IPS DF 6.9 (cell line): ENCODE results near the gene SLC28A1.

ENCODE experiments used
- DNase-seq: peaks from one replicate; pipeline ENCODE4 v3.0.0-alpha.2; 2013; ENCODE audit warnings: low read depth, low spot score
- H3K27ac ChIP-seq: one replicate; pipeline ENCODE4 v1.5.1; 2013; ENCODE audit warnings: low read length, control low read depth
- H3K27me3 ChIP-seq: 2 replicates; pipeline ENCODE4 v1.6.1; 2013; ENCODE audit warnings: mild to moderate bottlenecking, low read length; ENCODE audit not compliant: control insufficient read depth, insufficient read depth
- H3K36me3 ChIP-seq: 2 replicates; pipeline ENCODE4 v1.6.1; 2013; ENCODE audit warnings: low read length; ENCODE audit not compliant: control insufficient read depth, insufficient read depth
- H3K4me1 ChIP-seq: 2 replicates; pipeline ENCODE4 v1.6.1; 2013; ENCODE audit warnings: low read length; ENCODE audit not compliant: control insufficient read depth, insufficient read depth
- H3K4me3 ChIP-seq: 2 replicates; pipeline ENCODE4 v1.5.1; 2013; ENCODE audit warnings: mild to moderate bottlenecking, low read length
- H3K9me3 ChIP-seq: 2 replicates; pipeline ENCODE4 v1.6.1; 2013; ENCODE audit warnings: low read length, inconsistent platforms; ENCODE audit not compliant: control insufficient read depth, insufficient read depth
- WGBS: extraction: QIAGEN DNeasy Blood & Tissue Kit; methylation state at CpG from one replicate; pipeline ENCODE4 v1.1.7; 2013; ENCODE audit warnings: mixed read lengths, missing lambda C conversion rate; ENCODE audit not compliant: insufficient read length, insufficient coverage; 5-methylcytosine and 5-hydroxymethylcytosine counted together

Gene SLC28A1

DNA sequence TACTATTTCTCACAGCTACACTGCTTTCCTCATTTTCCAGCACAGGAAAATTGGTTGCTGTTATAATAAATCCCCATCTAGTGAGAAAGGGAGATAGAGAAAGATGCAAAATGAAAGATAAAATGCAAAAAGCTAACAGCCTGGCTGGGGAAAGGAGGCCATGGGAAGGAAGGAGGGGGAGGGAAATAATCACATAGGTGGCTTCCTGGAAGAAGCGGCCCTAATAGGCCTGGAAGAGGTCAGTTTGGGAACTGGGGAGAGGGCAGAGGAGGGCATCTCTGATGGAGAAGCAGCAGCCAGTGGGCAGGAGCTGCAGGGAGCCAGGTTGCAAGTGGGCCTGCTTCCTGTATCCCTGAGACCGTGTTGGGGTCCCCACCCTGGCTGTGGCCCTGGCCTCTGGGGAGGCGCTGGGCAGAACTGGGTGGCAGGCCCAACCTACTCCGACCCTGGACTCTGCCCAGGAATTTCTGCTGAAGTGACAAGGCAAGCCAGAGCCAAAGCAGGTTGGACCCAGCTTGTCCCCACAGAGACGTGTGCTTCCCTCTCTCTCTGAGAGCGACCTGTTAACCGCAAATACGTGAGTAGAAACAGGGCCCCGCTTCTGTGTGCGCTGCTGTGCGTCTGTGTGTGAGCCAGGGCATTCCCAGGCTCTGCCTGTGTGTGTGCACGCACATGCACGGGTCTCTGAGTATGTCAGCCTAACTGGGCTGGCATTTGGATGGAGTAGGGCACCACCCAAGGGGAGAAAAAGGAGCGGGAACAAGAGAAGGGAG is 1.9 kb downstream of the SLC28A1 start:
- Histone ChIP-seq H3K9me3 (no peaks in the 10 kb centered on the region), H3K4me1 (no peaks in the 10 kb centered on the region), H3K36me3 (no peaks in the 10 kb centered on the region), H3K27ac (no peak overlapping the region), H3K4me3 (no peak overlapping the region), H3K27me3 (no peaks in the 10 kb centered on the region)
- DNase-seq = no peak
- no CpG with 5 or more reads among the region's 14 CpGs for WGBS

DNA sequence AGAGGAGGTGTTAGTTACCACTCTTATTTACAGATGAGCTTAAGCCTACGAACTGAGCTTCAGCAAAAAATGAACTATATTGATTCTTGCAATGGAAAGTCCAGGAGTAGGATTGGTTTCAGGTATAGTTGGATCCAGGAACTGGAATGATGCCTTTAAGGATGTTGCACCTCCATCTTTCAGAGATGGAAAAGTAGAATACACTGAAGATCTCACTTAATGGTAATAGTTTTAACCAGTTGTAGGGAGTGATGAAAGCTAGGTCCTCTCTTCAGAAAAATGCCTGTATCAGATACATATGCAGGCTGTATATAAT is 2.5 kb downstream of the SLC28A1 start:
- Histone ChIP-seq H3K9me3 (no peaks in the 10 kb centered on the region), H3K27me3 (no peaks in the 10 kb centered on the region), H3K4me3 (no peak overlapping the region), H3K27ac (no peak overlapping the region), H3K36me3 (no peaks in the 10 kb centered on the region), H3K4me1 (no peaks in the 10 kb centered on the region)
- no CpG with 5 or more reads among the region's 1 CpG for WGBS
- no peak for DNase-seq

DNA sequence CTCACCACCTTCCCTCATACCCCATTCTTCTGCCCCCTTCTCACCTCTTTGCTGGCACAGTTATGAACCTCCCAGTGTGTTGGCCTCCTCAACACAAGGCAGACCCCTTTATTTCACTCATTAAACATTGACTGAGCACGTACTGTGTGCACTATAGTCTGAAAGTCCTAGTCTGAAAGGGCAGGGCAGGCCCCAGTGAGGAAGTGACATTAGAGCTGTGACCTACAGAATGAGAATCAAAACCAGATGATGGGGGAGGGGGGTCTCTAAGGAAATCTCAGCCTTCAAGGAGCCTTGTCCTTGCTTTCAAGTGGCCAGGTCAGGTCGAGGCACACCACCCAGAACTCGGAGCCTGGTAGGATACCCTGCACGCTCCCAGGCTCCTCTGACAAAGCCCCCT is 3.5 kb downstream of the SLC28A1 start:
- Histone ChIP-seq H3K27me3 (no peaks in the 10 kb centered on the region), H3K9me3 (no peaks in the 10 kb centered on the region), H3K4me3 (no peak overlapping the region), H3K4me1 (no peaks in the 10 kb centered on the region), H3K27ac (no peak overlapping the region), H3K36me3 (no peaks in the 10 kb centered on the region)
- no CpG with 5 or more reads among the region's 4 CpGs for WGBS
- no peak for DNase-seq

- Histone ChIP-seq H3K4me1 (no peaks in the 10 kb centered on the region), H3K27ac (no peak overlapping the region), H3K36me3 (no peaks in the 10 kb centered on the region), H3K9me3 (no peaks in the 10 kb centered on the region), H3K27me3 (no peaks in the 10 kb centered on the region), H3K4me3 (no peak overlapping the region)
- no peak for DNase-seq
- WGBS = no CpG with 5 or more reads among the region's 17 CpGs
Measured at GRCh38 chr15:84888639-84889038, 4.2 kb downstream of the SLC28A1 start.

- no peak for DNase-seq
- no peaks in the 10 kb centered on the region for H3K9me3 ChIP-seq
- H3K36me3 ChIP-seq = no peaks in the 10 kb centered on the region
- H3K4me3 ChIP-seq = no peak overlapping the region
- H3K4me1 ChIP-seq = no peaks in the 10 kb centered on the region
- no peaks in the 10 kb centered on the region for H3K27me3 ChIP-seq
- no peak overlapping the region for H3K27ac ChIP-seq
- WGBS = no CpG with 5 or more reads among the region's 8 CpGs
Measured at GRCh38 chr15:84889313-84889990, 5.0 kb downstream of the SLC28A1 start.

- Histone ChIP-seq H3K36me3 (no peaks in the 10 kb centered on the region), H3K27me3 (no peaks in the 10 kb centered on the region), H3K4me1 (no peaks in the 10 kb centered on the region), H3K4me3 (no peak overlapping the region), H3K9me3 (no peaks in the 10 kb centered on the region), H3K27ac (no peak overlapping the region)
- WGBS = no CpG with 5 or more reads among the region's 6 CpGs
- DNase-seq = no peak
Measured at GRCh38 chr15:84889991-84890669, 5.7 kb downstream of the SLC28A1 start.

GRCh38 chr15:84890670-84891162 is 6.3 kb downstream of the SLC28A1 start:
- WGBS = no CpG with 5 or more reads among the region's 5 CpGs
- no peaks in the 10 kb centered on the region for H3K4me1 ChIP-seq
- DNase-seq = no peak
- H3K27me3 ChIP-seq = no peaks in the 10 kb centered on the region
- no peak overlapping the region for H3K27ac ChIP-seq
- no peak overlapping the region for H3K4me3 ChIP-seq
- no peaks in the 10 kb centered on the region for H3K36me3 ChIP-seq
- no peaks in the 10 kb centered on the region for H3K9me3 ChIP-seq

GRCh38 chr15:84891339-84891738 is 6.9 kb downstream of the SLC28A1 start:
- Histone ChIP-seq H3K4me3 (no peak overlapping the region), H3K27me3 (no peaks in the 10 kb centered on the region), H3K27ac (no peak overlapping the region), H3K36me3 (no peaks in the 10 kb centered on the region), H3K4me1 (no peaks in the 10 kb centered on the region), H3K9me3 (no peaks in the 10 kb centered on the region)
- no peak for DNase-seq
- no CpG with 5 or more reads among the region's 6 CpGs for WGBS

- no peak overlapping the region for H3K27ac ChIP-seq
- WGBS = no CpG with 5 or more reads among the region's 10 CpGs
- no peaks in the 10 kb centered on the region for H3K36me3 ChIP-seq
- H3K4me3 ChIP-seq = no peak overlapping the region
- no peaks in the 10 kb centered on the region for H3K4me1 ChIP-seq
- no peaks in the 10 kb centered on the region for H3K27me3 ChIP-seq
- no peaks in the 10 kb centered on the region for H3K9me3 ChIP-seq
- DNase-seq = no peak
Measured at GRCh38 chr15:84892786-84893307, 8.4 kb downstream of the SLC28A1 start.

GRCh38 chr15:84893607-84894006 is 9.1 kb downstream of the SLC28A1 start:
- no peak overlapping the region for H3K27ac ChIP-seq
- no peaks in the 10 kb centered on the region for H3K4me1 ChIP-seq
- no peaks in the 10 kb centered on the region for H3K27me3 ChIP-seq
- no peaks in the 10 kb centered on the region for H3K36me3 ChIP-seq
- H3K9me3 ChIP-seq = no peaks in the 10 kb centered on the region
- H3K4me3 ChIP-seq = no peak overlapping the region
- WGBS = no CpG with 5 or more reads among the region's 10 CpGs
- DNase-seq = no peak
